Occipital lobe (tissue), 2 donors: ENCODE results near the gene ECT2L. TPM values are rescaled to one million over a fixed set of nuclear protein-coding genes. Genes with fewer than 3 reads are reported as not detected.
A peak's percentile ranks its signal among the peaks of the same experiment; 100 is the strongest.

Experiments
- DNase-seq: peaks from one replicate; lab custom pipeline; 2025; lab: John Stamatoyannopoulos, UW
- total RNA-seq: library from RNA; depleted of rRNA; stranded (reverse); fragments of >200 nt; gene quantifications from one replicate; pipeline ENCODE4 v1.2.3, GENCODE V29; 2014

Gene ECT2L, protein sequence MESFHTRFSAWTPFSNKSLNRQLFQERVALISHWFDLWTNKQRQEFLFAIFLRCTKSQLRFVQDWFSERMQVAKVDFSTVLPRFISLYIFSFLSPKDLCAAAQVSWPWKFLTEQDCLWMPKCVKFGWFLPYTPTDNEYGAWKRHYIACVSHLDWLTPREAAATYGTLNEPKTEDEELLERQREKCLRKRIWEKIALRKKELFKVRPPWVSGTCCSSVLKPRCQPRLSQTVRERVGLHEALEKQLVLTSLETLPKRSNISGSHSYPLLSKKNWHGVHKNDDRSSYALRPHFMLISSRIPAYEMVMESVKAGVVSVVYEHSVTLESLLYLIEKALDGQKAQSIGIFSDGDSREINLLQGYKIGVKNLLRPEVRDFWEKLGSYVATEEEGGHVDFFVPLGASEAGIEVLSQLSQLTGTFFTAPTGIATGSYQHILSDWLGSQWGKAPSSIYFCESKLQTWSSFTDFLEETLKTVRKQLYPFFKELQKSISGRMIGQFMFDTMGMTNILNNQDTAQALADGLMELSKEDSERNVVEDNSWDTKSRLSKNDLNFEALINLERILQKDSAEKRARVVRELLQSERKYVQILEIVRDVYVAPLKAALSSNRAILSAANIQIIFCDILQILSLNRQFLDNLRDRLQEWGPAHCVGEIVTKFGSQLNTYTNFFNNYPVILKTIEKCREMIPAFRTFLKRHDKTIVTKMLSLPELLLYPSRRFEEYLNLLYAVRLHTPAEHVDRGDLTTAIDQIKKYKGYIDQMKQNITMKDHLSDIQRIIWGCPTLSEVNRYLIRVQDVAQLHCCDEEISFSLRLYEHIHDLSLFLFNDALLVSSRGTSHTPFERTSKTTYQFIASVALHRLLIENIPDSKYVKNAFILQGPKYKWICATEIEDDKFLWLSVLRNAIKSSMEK
- 0.31 TPM for total RNA-seq

DNA sequence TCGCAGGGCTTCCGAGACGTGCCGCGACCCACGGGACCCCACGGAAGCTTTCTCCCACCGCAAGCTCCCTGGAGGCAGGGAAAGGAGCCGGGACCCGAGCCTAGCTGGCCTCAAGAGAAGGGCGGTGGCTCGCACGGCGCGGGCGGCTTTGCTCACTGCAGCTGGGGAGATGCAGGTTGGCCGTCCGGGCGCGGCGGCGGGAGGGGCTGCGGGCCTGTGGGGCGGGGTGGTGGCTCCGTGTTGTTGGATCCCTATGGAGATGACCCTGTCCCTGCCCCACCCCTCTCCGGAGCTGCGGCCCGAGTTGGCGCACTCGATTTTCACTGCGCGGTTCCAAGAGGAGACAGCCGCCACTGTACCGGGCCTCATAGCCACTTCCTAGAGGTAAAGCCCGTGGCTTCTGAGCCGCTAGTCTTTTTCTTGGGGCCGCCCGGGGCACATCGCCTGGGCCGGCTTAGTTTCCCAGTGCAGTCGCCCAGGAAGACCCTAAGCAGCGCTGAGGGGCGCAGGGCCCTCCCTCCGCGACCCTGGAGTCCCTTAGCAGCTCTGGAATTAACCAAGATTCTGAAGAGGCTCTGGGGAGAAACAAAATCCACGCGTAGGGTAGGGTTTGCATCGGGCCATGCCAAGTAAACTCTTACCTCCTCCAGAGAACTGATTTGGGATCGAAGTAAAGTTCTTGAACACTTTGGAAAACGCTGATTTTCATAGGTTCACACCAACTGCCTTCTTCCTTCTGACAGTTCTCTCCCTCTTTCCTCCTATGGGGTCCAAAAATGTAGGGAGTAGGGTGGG is at the start of gene ECT2L:
TSS of gene ECT2L (plus strand) at position 279 of the 795 bp plus-strand sequence. CDS start 17,188 bp downstream, outside the sequence.
- no peak for DNase-seq

DNA sequence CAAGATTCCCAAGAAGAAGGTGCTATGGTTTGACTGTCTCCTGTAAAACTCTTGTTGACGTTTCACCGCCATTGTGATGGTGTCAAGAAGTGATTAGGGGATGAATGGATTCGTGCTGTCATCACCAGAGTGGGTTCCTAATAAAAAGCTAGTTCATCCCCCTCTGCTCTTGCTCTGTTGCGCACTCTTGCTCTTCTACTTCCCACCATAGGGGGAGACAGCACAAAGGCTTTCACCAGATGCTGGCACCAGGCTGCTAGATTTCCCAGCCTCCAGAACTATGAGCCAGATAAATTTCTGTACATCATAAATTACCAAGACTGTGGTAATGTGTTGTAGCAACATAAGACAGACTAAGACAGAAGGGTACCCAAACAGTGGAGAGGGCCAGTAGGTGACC is 43.9 kb upstream of the ECT2L start:
- no peak for DNase-seq

GRCh38 chr6:138757136-138757535 is 38.8 kb upstream of the ECT2L start:
- no peak for DNase-seq

- no peak for DNase-seq
These were observed 29.8 kb upstream of the ECT2L start for GRCh38 chr6:138765896-138766655.

GRCh38 chr6:138769102-138769676 is 26.7 kb upstream of the ECT2L start:
- no peak for DNase-seq

DNA sequence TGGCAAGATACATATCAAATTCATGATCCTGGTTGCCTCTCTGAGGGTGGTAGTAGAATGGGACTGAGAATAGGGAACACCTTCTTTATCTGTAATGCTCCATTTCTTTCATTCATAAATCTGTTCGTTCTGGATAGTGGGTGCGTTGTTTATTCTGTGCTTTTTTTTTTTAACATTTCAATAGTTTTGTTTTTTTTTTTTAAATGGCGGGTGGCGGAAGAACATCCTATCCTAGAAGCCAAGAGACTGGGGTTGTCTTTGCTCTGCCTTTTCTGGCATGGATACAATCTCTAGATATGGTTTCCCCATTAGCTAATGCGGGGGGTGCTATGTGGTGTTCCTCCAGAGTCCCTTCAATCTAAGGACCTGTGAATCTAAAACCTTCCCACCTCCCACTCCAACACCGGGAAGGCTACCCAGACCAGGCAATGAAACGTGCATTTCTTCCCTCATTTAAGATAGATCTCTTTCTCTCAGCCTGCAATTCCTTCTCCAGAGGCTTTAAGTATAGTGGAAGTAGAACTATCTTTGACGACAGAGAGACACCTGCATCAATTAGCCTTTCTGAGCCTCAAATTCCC is 23.2 kb upstream of the ECT2L start:
- DNase-seq: no peak

DNA sequence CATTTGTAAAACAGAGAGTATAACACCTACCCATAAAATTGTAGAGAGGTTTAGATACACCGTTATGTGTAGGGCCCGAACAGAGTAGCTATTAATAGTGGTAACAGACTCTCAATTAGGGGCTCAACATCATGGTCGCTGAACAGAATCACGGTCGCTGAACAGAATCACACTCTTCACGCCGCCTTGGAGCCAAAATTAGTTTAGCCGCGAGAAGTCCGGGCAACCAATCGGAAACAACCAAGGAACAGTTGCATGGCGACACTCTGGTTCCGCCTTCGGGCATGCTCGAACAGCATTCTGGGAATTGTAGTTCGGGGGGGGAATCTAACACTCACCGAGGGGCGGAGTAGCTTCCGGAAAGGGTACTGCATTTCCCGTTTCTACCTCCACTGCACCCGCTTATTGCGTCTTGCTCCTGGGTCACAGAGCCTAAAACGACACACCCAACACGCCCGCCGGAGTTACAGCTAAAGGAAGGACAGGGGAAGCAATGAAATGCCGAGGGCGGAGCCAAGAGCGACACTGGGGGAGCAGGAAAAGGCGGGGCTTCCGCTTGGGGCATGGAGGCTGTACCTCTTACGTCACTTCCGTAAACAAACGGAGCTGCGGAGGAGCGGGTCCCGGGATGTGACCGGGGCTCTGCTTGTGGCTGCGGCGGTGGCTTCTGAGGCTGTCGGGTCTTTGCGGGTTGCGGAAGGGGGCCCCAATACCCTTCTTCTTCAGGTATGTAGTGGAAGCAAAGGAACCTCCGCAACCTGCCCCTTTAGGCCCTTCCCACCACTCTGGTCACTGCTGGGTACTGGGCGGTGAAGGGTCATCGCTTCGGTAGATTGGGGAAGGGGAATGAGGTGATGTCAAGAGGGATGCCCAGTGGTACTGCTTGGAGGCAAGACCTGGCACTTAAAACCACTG is 22.5 kb upstream of the ECT2L start, which contains the start of gene CCDC28A:
TSS of gene CCDC28A (plus strand) at position 593 of the 915 bp plus-strand sequence. CDS start 2,352 bp downstream, outside the sequence.
- peak; percentile 96 for DNase-seq

- DNase-seq: no peak
These were observed 21.5 kb upstream of the ECT2L start for GRCh38 chr6:138774370-138774769.

DNA sequence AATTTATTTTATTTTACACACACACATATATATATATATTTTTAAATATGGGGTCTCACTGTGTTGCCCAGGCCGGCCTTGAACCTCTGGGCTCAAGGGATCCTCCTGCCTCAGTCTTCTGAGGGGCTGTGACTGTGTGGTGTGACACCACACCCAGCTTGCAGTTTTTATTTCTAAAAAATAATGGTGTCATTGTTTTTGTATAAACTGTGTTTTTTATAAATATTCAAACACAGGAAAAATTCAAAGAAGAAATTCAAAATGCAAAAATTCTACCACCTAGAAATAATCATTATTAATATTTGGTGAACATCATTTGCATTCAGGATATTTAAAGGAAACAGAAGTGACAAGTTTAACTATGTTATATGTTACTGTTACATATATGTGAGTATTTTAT is 19.2 kb upstream of the ECT2L start:
- DNase-seq: no peak

DNA sequence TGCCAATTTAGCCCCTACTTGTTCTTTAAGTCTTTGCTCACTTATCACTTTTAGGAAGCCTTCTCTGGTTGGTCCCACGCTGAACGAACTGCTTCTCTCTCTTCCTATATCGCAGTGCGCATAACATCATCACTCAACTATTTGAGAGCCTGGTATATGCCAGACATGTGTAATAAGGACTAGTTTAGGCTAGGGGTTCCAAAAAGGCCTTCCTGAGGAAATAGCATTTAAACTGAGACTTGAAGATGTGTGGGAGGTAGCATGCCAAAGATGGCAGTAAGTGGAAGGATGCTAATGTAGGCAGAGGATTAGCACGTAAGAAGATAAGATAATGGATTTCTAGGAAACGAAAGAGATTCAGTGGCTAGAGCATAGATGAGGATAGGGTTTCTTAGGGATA is 17.6 kb upstream of the ECT2L start:
- DNase-seq: no peak

- no peak for DNase-seq
These were observed 13.6 kb upstream of the ECT2L start for GRCh38 chr6:138782243-138782642.

GRCh38 chr6:138785079-138785478 is 10.8 kb upstream of the ECT2L start:
- DNase-seq: no peak

DNA sequence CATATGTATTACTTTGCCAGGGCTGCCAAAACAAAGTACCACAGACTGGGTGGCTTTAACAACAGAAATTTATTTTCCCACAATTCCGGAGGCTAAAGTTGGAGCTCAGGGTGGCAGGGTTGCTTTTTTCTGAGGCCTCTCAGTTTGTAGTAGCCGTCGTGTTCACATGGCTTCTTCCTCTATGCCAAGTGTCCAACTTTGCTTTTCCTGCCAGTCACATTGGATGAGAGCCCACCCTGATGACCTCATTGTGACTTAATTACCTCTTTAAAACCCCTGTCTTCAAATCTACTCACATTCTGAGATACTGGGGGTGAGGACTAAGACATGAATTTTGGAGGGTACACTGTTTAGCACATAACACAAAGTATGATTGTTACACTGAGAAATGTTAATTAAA is 9.9 kb upstream of the ECT2L start:
- no peak for DNase-seq

DNA sequence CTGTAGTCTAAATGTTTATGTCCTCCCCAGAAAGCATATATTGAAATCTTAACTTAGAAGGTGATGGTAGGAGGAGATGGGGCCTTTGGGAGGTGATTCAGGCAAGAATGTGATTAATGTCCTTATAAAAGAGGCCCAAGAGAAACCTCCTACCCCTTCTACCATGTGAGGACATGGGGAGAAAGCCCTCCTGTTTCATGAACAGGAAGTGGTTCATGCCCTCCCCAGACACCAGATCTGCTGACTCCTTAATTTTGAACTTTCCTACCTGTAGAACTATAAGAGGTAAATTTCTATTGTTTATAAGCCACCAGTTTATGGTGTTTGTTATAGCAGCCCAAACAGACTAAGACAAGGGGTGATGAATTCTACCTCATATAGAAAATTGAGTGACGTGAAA is 8.7 kb upstream of the ECT2L start:
- no peak for DNase-seq

- no peak for DNase-seq
These were observed 884 bp downstream of the ECT2L start for GRCh38 chr6:138796771-138797170.

- no peak for DNase-seq
These were observed 2.0 kb downstream of the ECT2L start for GRCh38 chr6:138797806-138798446.

GRCh38 chr6:138800377-138801150 is 4.7 kb downstream of the ECT2L start:
- no peak for DNase-seq

- no peak for DNase-seq
These were observed 7.4 kb downstream of the ECT2L start for GRCh38 chr6:138803331-138803730.
